ENCODE data around the gene MUSK. TPM values are rescaled to one million over a fixed set of nuclear protein-coding genes. Genes with fewer than 3 reads are reported as not detected.

MUSK gene
- total RNA-seq: 3.2 TPM
- long read RNA-seq, partial matches to known transcripts: 0 of 1 reads
- long read RNA-seq, other reads (novel, unspliced or antisense): 1 of 1 reads

- ATAC-seq: no peak
- peak within 1 kb of the TSS; percentile 25 for H3K27ac ChIP-seq
- DNase-seq: no peak
- H3K27me3 ChIP-seq (ENCODE audit: low read depth): no peaks in the 10 kb centered on the region
- no peaks in the 10 kb centered on the region for H3K9me3 ChIP-seq
- no peaks in the 10 kb centered on the region for H3K36me3 ChIP-seq
- no peaks in the 10 kb centered on the region for H3K4me1 ChIP-seq
- no peak for TF ChIP-seq CTCF (IDR thresholded peaks at IDR 0.05)
- intact Hi-C loops (cut with DNase I): no loop called here
- H3K4me3 ChIP-seq: peak within 1 kb of the TSS; percentile 27
These were observed at the start of gene MUSK for GRCh38 chr9:110668570-110669167. MUSK (plus strand) TSS chr9:110668791; CDS start chr9:110668905, 114 bp downstream.

- H3K9me3 ChIP-seq: no peaks in the 10 kb centered on the region
- no peaks in the 10 kb centered on the region for H3K36me3 ChIP-seq
- H3K27ac ChIP-seq: no peak overlapping the region
- ATAC-seq (no peak), DNase-seq (no peak)
- no peaks in the 10 kb centered on the region for H3K4me1 ChIP-seq
- TF ChIP-seq CTCF (IDR thresholded peaks at IDR 0.05): no peak
- intact Hi-C loops (cut with DNase I): loop anchor here (10.0 kb wide), 1 partner anchor 165 kb away; no protein-coding TSS in a partner anchor
- no peaks in the 10 kb centered on the region for H3K27me3 ChIP-seq (ENCODE audit: low read depth)
- no peak overlapping the region for H3K4me3 ChIP-seq
These were observed 48.8 kb upstream of the MUSK start for GRCh38 chr9:110619831-110620230.

- no peak for TF ChIP-seq CTCF (IDR thresholded peaks at IDR 0.05)
- DNase-seq (no peak), ATAC-seq (no peak)
- no peak overlapping the region for H3K27ac ChIP-seq
- intact Hi-C loops (cut with DNase I): loop anchor here (10.0 kb wide), 1 partner anchor 166 kb away; no protein-coding TSS in a partner anchor
- no peak overlapping the region for H3K4me3 ChIP-seq
- no peaks in the 10 kb centered on the region for H3K27me3 ChIP-seq (ENCODE audit: low read depth)
- H3K4me1 ChIP-seq: no peaks in the 10 kb centered on the region
- H3K36me3 ChIP-seq: no peaks in the 10 kb centered on the region
- H3K9me3 ChIP-seq: no peaks in the 10 kb centered on the region
These were observed 47.9 kb upstream of the MUSK start for GRCh38 chr9:110620726-110621125.

DNA sequence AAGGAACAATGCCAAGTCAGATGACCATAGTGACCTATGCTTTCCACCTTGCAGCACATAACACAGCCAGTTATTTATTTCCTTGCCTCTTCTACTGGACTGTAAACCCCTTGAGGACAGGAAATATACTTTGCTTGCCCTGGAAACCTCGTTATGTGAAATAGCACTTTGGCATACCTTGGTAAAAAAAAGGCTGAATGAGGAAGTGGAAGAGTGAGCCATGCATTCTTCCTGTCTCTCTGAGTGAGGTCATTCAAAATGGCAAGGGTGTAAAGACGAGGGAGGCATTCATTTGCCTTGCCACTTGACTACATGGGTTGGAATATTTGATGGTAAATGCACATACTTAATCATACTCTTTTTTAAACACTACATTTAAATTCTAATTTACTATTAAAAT, 46.2 kb upstream of the MUSK start:
- Histone ChIP-seq H3K9me3 (no peaks in the 10 kb centered on the region), H3K4me1 (no peaks in the 10 kb centered on the region), H3K27me3 (ENCODE audit: low read depth) (no peaks in the 10 kb centered on the region), H3K27ac (no peak overlapping the region), H3K4me3 (no peak overlapping the region), H3K36me3 (no peaks in the 10 kb centered on the region)
- intact Hi-C loops (cut with DNase I): loop anchor here (10.0 kb wide), 1 partner anchor 168 kb away; no protein-coding TSS in a partner anchor
- TF ChIP-seq CTCF (IDR thresholded peaks at IDR 0.05): no peak
- DNase-seq (no peak), ATAC-seq (no peak)

- peak; percentile 59 to 71 for ATAC-seq
- no peaks in the 10 kb centered on the region for H3K36me3 ChIP-seq
- no peak for DNase-seq
These were observed 45.0 kb upstream of the MUSK start for GRCh38 chr9:110623462-110624025.

More at GRCh38 chr9:110623462-110624025, 45.0 kb upstream of the MUSK start:
- H3K9me3 ChIP-seq: no peaks in the 10 kb centered on the region
- no peak overlapping the region for H3K4me3 ChIP-seq
- H3K27me3 ChIP-seq (ENCODE audit: low read depth): no peaks in the 10 kb centered on the region
- intact Hi-C loops (cut with DNase I): loop anchor here (10.0 kb wide), 1 partner anchor 169 kb away; no protein-coding TSS in a partner anchor
- peak; percentile 65 for TF ChIP-seq CTCF (IDR thresholded peaks at IDR 0.05)
- H3K4me1 ChIP-seq: no peaks in the 10 kb centered on the region
- no peak overlapping the region for H3K27ac ChIP-seq

Measured in lower lobe of right lung (tissue), 2 donors.